Measurements from ENCODE around the gene KCNJ14. TPM values are rescaled to one million over a fixed set of nuclear protein-coding genes. Genes with fewer than 3 reads are reported as not detected.

The KCNJ14 gene
- total RNA-seq = under 1 TPM; 0.22 to 0.44 (median 0.31) TPM
- long read RNA-seq, partial matches to known transcripts = 0 of 1 reads
- long read RNA-seq, other reads (novel, unspliced or antisense) = 0 of 1 reads

DNA sequence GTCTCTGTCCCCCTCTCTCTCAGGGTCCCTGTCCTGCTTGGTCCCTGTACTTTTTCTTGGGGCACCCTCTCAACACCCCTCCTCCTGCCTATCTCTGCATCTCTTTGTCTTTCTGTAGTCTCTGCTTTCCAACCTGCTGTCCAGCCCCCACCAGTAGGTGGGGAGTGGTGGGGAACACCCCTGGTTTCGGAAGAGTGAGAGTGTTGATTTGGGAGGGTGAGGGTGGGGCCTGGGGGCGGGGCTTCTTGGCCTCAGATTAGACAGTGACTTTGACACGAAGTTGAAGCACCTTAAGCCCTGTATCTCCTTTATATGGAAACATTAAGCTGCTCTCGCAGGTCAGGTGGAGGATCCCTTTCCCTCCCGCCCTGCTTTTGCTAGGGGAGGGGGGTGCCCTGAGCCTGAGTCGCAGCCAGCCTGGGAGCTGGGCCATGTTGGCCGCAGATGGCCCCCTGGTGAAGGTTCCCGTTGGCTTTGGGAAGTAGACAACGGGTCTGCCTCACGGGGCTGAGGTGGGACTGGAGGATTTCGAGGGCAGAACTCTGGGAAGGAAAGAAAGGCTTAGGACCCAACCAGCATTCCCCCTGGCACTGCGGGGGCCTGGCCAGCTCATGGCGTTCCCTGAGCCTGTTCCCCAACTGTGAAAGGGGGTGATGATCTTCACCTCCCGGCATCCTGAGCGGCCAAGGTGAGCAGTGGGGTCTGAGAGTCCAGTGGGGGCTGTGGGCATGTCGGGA, at the start of gene KCNJ14:
Gene KCNJ14, plus strand, starts transcription at position 404 of the 737 bp plus-strand sequence. CDS start 6,151 bp downstream, outside the sequence.
- no peak for DNase-seq
- WGBS (ENCODE audit: insufficient coverage, low coverage, low lambda C conversion rate, missing lambda C conversion rate) = 80% methylated on average over 2 of the region's 16 CpGs
- no peak for TF ChIP-seq POLR2A (IDR thresholded peaks at IDR 0.05)
- TF ChIP-seq, protein P1, sequence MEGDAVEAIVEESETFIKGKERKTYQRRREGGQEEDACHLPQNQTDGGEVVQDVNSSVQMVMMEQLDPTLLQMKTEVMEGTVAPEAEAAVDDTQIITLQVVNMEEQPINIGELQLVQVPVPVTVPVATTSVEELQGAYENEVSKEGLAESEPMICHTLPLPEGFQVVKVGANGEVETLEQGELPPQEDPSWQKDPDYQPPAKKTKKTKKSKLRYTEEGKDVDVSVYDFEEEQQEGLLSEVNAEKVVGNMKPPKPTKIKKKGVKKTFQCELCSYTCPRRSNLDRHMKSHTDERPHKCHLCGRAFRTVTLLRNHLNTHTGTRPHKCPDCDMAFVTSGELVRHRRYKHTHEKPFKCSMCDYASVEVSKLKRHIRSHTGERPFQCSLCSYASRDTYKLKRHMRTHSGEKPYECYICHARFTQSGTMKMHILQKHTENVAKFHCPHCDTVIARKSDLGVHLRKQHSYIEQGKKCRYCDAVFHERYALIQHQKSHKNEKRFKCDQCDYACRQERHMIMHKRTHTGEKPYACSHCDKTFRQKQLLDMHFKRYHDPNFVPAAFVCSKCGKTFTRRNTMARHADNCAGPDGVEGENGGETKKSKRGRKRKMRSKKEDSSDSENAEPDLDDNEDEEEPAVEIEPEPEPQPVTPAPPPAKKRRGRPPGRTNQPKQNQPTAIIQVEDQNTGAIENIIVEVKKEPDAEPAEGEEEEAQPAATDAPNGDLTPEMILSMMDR (IDR thresholded peaks at IDR 0.05) = no peak

DNA sequence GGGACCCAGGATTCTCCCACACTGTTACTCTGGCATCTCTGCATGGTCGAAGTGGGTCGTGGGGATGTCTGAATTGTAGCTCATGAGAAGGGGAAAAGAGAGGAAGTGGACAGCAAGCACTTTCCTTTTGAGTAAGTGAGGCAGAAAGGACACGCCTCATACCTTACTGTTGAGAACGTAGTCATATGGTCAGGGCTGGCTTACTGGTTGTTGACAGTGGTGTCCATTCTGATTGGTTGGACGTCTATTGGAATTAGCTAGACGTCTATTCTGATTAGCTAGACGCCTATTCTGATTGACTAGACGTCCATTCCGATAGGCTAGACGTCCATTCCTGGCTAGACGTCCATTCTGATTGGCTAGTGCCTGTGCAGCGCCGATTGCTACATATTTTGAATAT, 49.5 kb upstream of the KCNJ14 start:
- ATAC-seq = no peak
- 63% methylated on average over 11 of the region's 13 CpGs for WGBS (ENCODE audit: insufficient coverage, low coverage, low lambda C conversion rate, missing lambda C conversion rate)
- no peaks in the 10 kb centered on the region for H3K36me3 ChIP-seq
- TF ChIP-seq POLR2A (IDR thresholded peaks at IDR 0.05) = no peak
- TF ChIP-seq, protein P1 (IDR thresholded peaks at IDR 0.05) = no peak
- no peak for DNase-seq
- no peaks in the 10 kb centered on the region for H3K27me3 ChIP-seq
- no peaks in the 10 kb centered on the region for H3K4me1 ChIP-seq
- no peak overlapping the region for H3K27ac ChIP-seq
- intact Hi-C loops (cut with DNase I) = no loop called here
- H3K4me3 ChIP-seq = no peak overlapping the region
- H3K9me3 ChIP-seq = no peaks in the 10 kb centered on the region

More for the DNA sequence above, at the start of gene KCNJ14:
- Histone ChIP-seq H3K4me1 (peaks cover 0 to 10% (median 0%) of the 10 kb centered on the region in 4 donors), H3K4me3 (no peak within 1 kb of the TSS), H3K36me3 (peaks cover 0 to 38% (median 9%) of the 10 kb centered on the region in 4 donors), H3K27me3 (no peaks in the 10 kb centered on the region), H3K9me3 (no peaks in the 10 kb centered on the region), H3K27ac (no peak within 1 kb of the TSS)
- intact Hi-C loops (cut with DNase I) = no loop called here
- no peak for ATAC-seq

DNA sequence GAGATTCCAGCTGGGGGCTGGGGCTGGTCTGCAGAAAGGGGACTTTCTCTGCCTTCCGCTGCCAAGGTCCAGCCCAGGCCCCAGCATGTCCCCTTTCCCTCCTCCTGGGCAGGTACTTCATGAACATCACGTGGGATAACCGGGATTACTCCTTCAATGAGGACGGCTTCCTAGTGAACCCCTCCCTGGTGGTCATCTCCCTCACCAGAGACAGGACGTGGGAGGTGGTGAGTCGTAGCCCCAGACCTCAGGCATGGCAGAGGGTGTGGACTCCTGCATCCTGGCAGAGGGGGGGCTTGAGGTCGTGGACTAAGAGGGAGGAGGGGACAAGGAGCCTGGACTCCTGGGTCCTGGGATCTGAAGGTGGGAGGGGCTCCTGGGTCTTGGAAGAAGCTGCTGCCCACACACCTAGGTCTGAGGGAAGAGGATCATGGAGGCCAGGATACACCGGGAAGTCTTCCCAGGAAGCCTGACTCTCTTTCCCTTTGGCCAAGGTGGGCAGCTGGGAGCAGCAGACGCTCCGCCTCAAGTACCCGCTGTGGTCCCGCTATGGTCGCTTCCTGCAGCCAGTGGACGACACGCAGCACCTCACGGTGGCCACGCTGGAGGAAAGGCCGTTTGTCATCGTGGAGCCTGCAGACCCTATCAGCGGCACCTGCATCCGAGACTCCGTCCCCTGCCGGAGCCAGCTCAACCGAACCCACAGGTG, 41.3 kb upstream of the KCNJ14 start:
- no peak for DNase-seq
- intact Hi-C loops (cut with DNase I) = no loop called here

DNA sequence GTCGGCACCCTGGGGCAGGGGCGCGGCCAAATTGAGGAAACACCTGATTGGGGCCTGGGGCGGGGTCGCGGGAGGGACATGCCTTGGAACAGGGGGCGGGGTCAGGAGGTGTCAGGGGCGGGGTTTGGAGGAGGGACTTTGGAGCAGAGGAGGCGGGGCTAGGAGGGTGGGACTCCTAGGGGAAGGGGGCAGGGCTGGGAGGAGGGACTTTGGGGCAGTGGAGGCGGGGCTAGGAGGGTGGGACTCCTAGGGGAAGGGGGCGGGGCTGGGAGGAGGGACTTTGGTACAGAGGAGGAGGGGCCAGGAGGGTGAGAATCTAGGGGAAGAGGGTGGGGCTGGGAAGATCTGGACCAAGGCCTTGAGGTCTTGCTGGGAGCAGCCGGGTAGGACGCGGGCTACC, 40.0 kb upstream of the KCNJ14 start:
- peak; percentile 80 to 91 (median 88) for DNase-seq
- intact Hi-C loops (cut with DNase I) = no loop called here
- ATAC-seq = peak; percentile 83 to 95 (median 93)
- Histone ChIP-seq H3K4me3 (peak overlapping the region in 1 of 3 donors; percentile 37), H3K4me1 (no peaks in the 10 kb centered on the region), H3K36me3 (no peaks in the 10 kb centered on the region), H3K27ac (no peak overlapping the region), H3K9me3 (no peaks in the 10 kb centered on the region), H3K27me3 (no peaks in the 10 kb centered on the region)
- TF ChIP-seq, protein P1 (IDR thresholded peaks at IDR 0.05) = no peak
- no peak for TF ChIP-seq POLR2A (IDR thresholded peaks at IDR 0.05)
- 7% methylated on average over 14 of the region's 14 CpGs for WGBS (ENCODE audit: insufficient coverage, low coverage, low lambda C conversion rate, missing lambda C conversion rate)

More for the DNA sequence above, 41.3 kb upstream of the KCNJ14 start:
- H3K4me3 ChIP-seq = peak overlapping the region in 1 of 3 donors; percentile 37
- H3K36me3 ChIP-seq = no peaks in the 10 kb centered on the region
- no peak overlapping the region for H3K27ac ChIP-seq
- no peaks in the 10 kb centered on the region for H3K4me1 ChIP-seq
- H3K9me3 ChIP-seq = no peaks in the 10 kb centered on the region
- WGBS (ENCODE audit: insufficient coverage, low coverage, low lambda C conversion rate, missing lambda C conversion rate) = 23% methylated on average over 3 of the region's 24 CpGs
- no peak for TF ChIP-seq POLR2A (IDR thresholded peaks at IDR 0.05)
- ATAC-seq = no peak
- no peaks in the 10 kb centered on the region for H3K27me3 ChIP-seq

DNA sequence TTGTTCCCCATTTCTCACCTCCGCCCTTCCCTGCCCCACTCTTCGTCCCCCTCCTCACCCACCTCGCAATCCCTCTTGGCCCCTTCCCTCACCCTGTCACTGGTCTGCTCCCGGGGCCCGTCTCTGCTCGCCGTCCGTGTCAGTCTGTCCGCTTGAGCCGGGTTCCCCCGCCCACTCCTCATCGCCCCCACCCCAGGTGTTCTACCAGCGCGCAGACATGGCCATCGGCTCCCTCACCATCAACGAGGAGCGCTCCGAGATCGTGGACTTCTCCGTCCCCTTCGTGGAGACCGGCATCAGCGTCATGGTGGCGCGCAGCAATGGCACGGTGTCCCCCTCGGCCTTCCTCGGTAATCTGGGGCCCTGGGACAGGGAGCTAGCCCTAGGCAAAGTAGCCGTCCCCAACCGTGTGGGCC, 39.6 kb upstream of the KCNJ14 start:
- no peak for DNase-seq
- ATAC-seq = no peak
- WGBS (ENCODE audit: insufficient coverage, low coverage, low lambda C conversion rate, missing lambda C conversion rate) = 31% methylated on average over 19 of the region's 30 CpGs
- H3K27me3 ChIP-seq = no peaks in the 10 kb centered on the region
- H3K9me3 ChIP-seq = no peaks in the 10 kb centered on the region
- peak overlapping the region in 1 of 3 donors; percentile 13 for H3K4me3 ChIP-seq
- TF ChIP-seq, protein P1 (IDR thresholded peaks at IDR 0.05) = no peak
- no peak for TF ChIP-seq POLR2A (IDR thresholded peaks at IDR 0.05)
- no peaks in the 10 kb centered on the region for H3K36me3 ChIP-seq
- H3K4me1 ChIP-seq = no peaks in the 10 kb centered on the region
- intact Hi-C loops (cut with DNase I) = no loop called here
- no peak overlapping the region for H3K27ac ChIP-seq
